WTC11 (cell line): ENCODE measurements around the gene OR51B2.

ENCODE experiments used
- CREB1 ChIP-seq: sonication (generic); formaldehyde crosslinking; IDR thresholded peaks from 2 replicates; pipeline ENCODE4 v1.8.0; 2023; ENCODE audit warnings: mild to moderate bottlenecking, missing genetic modification reagents
- MXD4 ChIP-seq: fragments of 250-450 bp; sonication (Bioruptor Pico); IDR thresholded peaks from 2 replicates; pipeline ENCODE4 v1.8.0; 2021; ENCODE audit warnings: mild to moderate bottlenecking, moderate library complexity, borderline replicate concordance
- MYBL2 ChIP-seq: sonication (generic); formaldehyde crosslinking; IDR thresholded peaks from 2 replicates; pipeline ENCODE4 v1.8.1; 2023; ENCODE audit warnings: mild to moderate bottlenecking, moderate library complexity, missing genetic modification reagents
- NFE2L1 ChIP-seq: sonication (generic); formaldehyde crosslinking; IDR thresholded peaks from 2 replicates; pipeline ENCODE4 v1.8.1; 2023; ENCODE audit warnings: missing genetic modification reagents
- TP53 ChIP-seq: sonication (generic); formaldehyde crosslinking; IDR thresholded peaks from 2 replicates; pipeline ENCODE4 v1.8.1; 2023; ENCODE audit warnings: mild to moderate bottlenecking, missing genetic modification reagents
- ZNF263 ChIP-seq: sonication (generic); formaldehyde crosslinking; IDR thresholded peaks from 2 replicates; pipeline ENCODE4 v1.8.1; 2022; ENCODE audit warnings: low read depth, mild to moderate bottlenecking, moderate library complexity, missing genetic modification reagents
- TF ChIP-seq, protein P1 (sequence below): fragments of 200-600 bp; IDR thresholded peaks from 2 replicates; pipeline ENCODE4 v1.8.0; 2022; ENCODE audit warnings: antibody characterized with exemption
- TF ChIP-seq, protein P2 (sequence below): sonication (generic); formaldehyde crosslinking; IDR thresholded peaks from 2 replicates; pipeline ENCODE4 v1.8.1; 2022; ENCODE audit warnings: low read depth, missing genetic modification reagents, borderline replicate concordance

DNA sequence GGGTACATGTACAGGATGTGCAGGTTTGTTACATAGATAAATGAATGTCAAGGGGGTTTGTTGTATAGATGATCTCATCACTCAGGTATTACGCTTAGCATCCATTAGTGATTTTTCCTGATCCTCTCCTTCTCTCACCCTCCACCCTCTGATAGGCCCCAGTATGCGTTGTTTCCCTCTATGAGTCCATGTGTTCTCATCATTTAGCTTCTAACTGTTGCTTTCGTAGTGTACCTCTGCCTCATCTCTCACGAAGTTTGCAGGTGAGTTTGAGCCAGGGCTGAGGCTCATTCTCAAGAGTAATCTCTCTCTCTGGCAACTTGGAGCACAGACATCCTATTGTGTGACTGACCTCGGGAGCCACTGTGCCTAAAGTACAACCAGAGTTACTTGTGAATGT is 49.7 kb downstream of the OR51B2 start:
- TF ChIP-seq MXD4 (CRISPR knock-in tag) (no peak), MYBL2 (CRISPR knock-in tag) (no peak), ZNF263 (CRISPR knock-in tag) (no peak), TP53 (CRISPR knock-in tag) (no peak), NFE2L1 (CRISPR knock-in tag) (no peak), CREB1 (CRISPR knock-in tag) (no peak)
- TF ChIP-seq, protein P1, sequence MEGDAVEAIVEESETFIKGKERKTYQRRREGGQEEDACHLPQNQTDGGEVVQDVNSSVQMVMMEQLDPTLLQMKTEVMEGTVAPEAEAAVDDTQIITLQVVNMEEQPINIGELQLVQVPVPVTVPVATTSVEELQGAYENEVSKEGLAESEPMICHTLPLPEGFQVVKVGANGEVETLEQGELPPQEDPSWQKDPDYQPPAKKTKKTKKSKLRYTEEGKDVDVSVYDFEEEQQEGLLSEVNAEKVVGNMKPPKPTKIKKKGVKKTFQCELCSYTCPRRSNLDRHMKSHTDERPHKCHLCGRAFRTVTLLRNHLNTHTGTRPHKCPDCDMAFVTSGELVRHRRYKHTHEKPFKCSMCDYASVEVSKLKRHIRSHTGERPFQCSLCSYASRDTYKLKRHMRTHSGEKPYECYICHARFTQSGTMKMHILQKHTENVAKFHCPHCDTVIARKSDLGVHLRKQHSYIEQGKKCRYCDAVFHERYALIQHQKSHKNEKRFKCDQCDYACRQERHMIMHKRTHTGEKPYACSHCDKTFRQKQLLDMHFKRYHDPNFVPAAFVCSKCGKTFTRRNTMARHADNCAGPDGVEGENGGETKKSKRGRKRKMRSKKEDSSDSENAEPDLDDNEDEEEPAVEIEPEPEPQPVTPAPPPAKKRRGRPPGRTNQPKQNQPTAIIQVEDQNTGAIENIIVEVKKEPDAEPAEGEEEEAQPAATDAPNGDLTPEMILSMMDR, result no peak
- TF ChIP-seq, protein P2, sequence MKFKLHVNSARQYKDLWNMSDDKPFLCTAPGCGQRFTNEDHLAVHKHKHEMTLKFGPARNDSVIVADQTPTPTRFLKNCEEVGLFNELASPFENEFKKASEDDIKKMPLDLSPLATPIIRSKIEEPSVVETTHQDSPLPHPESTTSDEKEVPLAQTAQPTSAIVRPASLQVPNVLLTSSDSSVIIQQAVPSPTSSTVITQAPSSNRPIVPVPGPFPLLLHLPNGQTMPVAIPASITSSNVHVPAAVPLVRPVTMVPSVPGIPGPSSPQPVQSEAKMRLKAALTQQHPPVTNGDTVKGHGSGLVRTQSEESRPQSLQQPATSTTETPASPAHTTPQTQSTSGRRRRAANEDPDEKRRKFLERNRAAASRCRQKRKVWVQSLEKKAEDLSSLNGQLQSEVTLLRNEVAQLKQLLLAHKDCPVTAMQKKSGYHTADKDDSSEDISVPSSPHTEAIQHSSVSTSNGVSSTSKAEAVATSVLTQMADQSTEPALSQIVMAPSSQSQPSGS (CRISPR knock-in tag), result no peak
